Vagina (tissue), 2 donors: Measurements from ENCODE around the gene RIN3. TPM values are rescaled to one million over a fixed set of nuclear protein-coding genes. Genes with fewer than 3 reads are reported as not detected.

Experiments
- DNase-seq, 2 donors: peaks; one replicate each; pipeline ENCODE4 v3.0.0-alpha.2; 2017; ENCODE audit errors: extremely low spot score in 2 of 2
- H3K27ac ChIP-seq: fragments of 200-600 bp; sonication (generic); one replicate; pipeline ENCODE4 v1.5.1; 2019
- H3K27me3 ChIP-seq: fragments of 200-600 bp; sonication (generic); one replicate; pipeline ENCODE4 v1.5.1; 2019
- H3K36me3 ChIP-seq, 2 donors: fragments of 200-600 bp; sonication (generic); one replicate each; pipeline ENCODE4 v1.5.1; 2017 to 2019
- H3K4me1 ChIP-seq: fragments of 200-600 bp; sonication (generic); one replicate; pipeline ENCODE4 v1.5.1; 2019
- H3K4me3 ChIP-seq, 2 donors: fragments of 200-600 bp; sonication (generic); 1 replicate in 1 of 2; 2 replicates in 1 of 2; pipeline ENCODE4 v1.5.1; 2016 to 2019
- H3K9me3 ChIP-seq: fragments of 200-600 bp; sonication (generic); one replicate; pipeline ENCODE4 v1.5.1; 2019
- CTCF ChIP-seq, 3 experiments: fragments of 450-650 bp in 2 of 3; fragments of 200-600 bp in 1 of 3; sonication (generic) in 1 of 3; IDR thresholded peaks; one replicate each; pipeline ENCODE4 v1.5.1; 2017 to 2019; ENCODE audit warnings: antibody characterized with exemption in 3 of 3, mild to moderate bottlenecking in 2 of 3, moderate library complexity in 2 of 3
- POLR2A ChIP-seq, 2 donors: fragments of 450-650 bp; IDR thresholded peaks; one replicate each; pipeline ENCODE4 v1.6.1; 2017; ENCODE audit warnings: antibody characterized with exemption in 2 of 2, mild to moderate bottlenecking in 2 of 2, moderate library complexity in 2 of 2
- POLR2AphosphoS5 ChIP-seq, 2 donors: sonication (generic); formaldehyde crosslinking; IDR thresholded peaks; one replicate each; pipeline ENCODE4 v1.9.0; 2017; ENCODE audit warnings: antibody characterized with exemption in 2 of 2, mild to moderate bottlenecking in 2 of 2, low read depth in 1 of 2; ENCODE audit not compliant: insufficient read depth in 1 of 2
- intact Hi-C: fragments of 100-400 bp; cut with DNase I; formaldehyde crosslinking; loops from one replicate; pipeline ENCODE4 v1.15.1; 2023
- total RNA-seq: library from RNA; depleted of rRNA; stranded (reverse); fragments of >200 nt; gene quantifications from one replicate; pipeline ENCODE4 v1.2.3, GENCODE V29; 2016

RIN3 gene
- total RNA-seq, 1 donor from 2014 or later, result 22.6 TPM

- peaks cover 0 to 15% of the 10 kb centered on the region in 2 donors for H3K36me3 ChIP-seq
- TF ChIP-seq CTCF (IDR thresholded peaks at IDR 0.05) (no peak), POLR2AphosphoS5 (IDR thresholded peaks at IDR 0.05; ENCODE audit: insufficient read depth in 1 of 2, low read depth in 1 of 2) (no peak), POLR2A (IDR thresholded peaks at IDR 0.05) (no peak)
- H3K4me1 ChIP-seq, result peaks cover 16% of the 10 kb centered on the region
- no peaks in the 10 kb centered on the region for H3K27me3 ChIP-seq
- intact Hi-C loops, result no loop called here
- H3K9me3 ChIP-seq, result no peaks in the 10 kb centered on the region
- no peak overlapping the region for H3K4me3 ChIP-seq
- no peak for DNase-seq
- no peak overlapping the region for H3K27ac ChIP-seq
Measured at GRCh38 chr14:92728759-92729364, 215.3 kb downstream of the RIN3 start.

GRCh38 chr14:92729634-92730358 is 216.2 kb downstream of the RIN3 start:
- Histone ChIP-seq H3K4me3 (no peak overlapping the region), H3K4me1 (peaks cover 16% of the 10 kb centered on the region), H3K27ac (no peak overlapping the region), H3K27me3 (no peaks in the 10 kb centered on the region), H3K9me3 (no peaks in the 10 kb centered on the region), H3K36me3 (peaks cover 0 to 15% of the 10 kb centered on the region in 2 donors)
- DNase-seq, result no peak
- TF ChIP-seq CTCF (IDR thresholded peaks at IDR 0.05), result no peak
- intact Hi-C loops, result no loop called here

GRCh38 chr14:92731622-92732115 is 218.1 kb downstream of the RIN3 start:
- TF ChIP-seq CTCF (IDR thresholded peaks at IDR 0.05), result no peak
- H3K27ac ChIP-seq, result no peak overlapping the region
- intact Hi-C loops, result no loop called here
- H3K27me3 ChIP-seq, result no peaks in the 10 kb centered on the region
- peaks cover 0 to 15% of the 10 kb centered on the region in 2 donors for H3K36me3 ChIP-seq
- no peaks in the 10 kb centered on the region for H3K9me3 ChIP-seq
- H3K4me1 ChIP-seq, result peaks cover 4% of the 10 kb centered on the region
- H3K4me3 ChIP-seq, result no peak overlapping the region
- DNase-seq, result no peak

GRCh38 chr14:92733007-92733406 is 219.4 kb downstream of the RIN3 start:
- Histone ChIP-seq H3K4me3 (no peak overlapping the region), H3K9me3 (no peaks in the 10 kb centered on the region), H3K36me3 (peaks cover 0 to 15% of the 10 kb centered on the region in 2 donors), H3K4me1 (peaks cover 4% of the 10 kb centered on the region), H3K27ac (no peak overlapping the region), H3K27me3 (no peaks in the 10 kb centered on the region)
- intact Hi-C loops, result no loop called here
- DNase-seq, result no peak
- no peak for TF ChIP-seq POLR2AphosphoS5 (IDR thresholded peaks at IDR 0.05; ENCODE audit: insufficient read depth in 1 of 2, low read depth in 1 of 2)
- TF ChIP-seq CTCF (IDR thresholded peaks at IDR 0.05), result no peak
- no peak for TF ChIP-seq POLR2A (IDR thresholded peaks at IDR 0.05)

GRCh38 chr14:92734618-92735017 is 221.0 kb downstream of the RIN3 start:
- Histone ChIP-seq H3K9me3 (no peaks in the 10 kb centered on the region), H3K36me3 (peaks cover 0 to 15% of the 10 kb centered on the region in 2 donors), H3K4me1 (no peaks in the 10 kb centered on the region), H3K27ac (no peak overlapping the region), H3K4me3 (no peak overlapping the region), H3K27me3 (no peaks in the 10 kb centered on the region)
- no peak for TF ChIP-seq CTCF (IDR thresholded peaks at IDR 0.05)
- no peak for TF ChIP-seq POLR2A (IDR thresholded peaks at IDR 0.05)
- no peak for TF ChIP-seq POLR2AphosphoS5 (IDR thresholded peaks at IDR 0.05; ENCODE audit: insufficient read depth in 1 of 2, low read depth in 1 of 2)
- intact Hi-C loops, result no loop called here
- DNase-seq, result no peak
